Esophagus squamous epithelium (tissue), 4 donors: ENCODE data around the gene CNST.

Experiments
- CTCF ChIP-seq, 6 experiments: fragments of 450-650 bp in 4 of 6; fragments of 200-600 bp in 2 of 6; sonication (generic) in 2 of 6; IDR thresholded peaks; one replicate each; pipeline ENCODE4 v1.5.1; 2016 to 2019; ENCODE audit warnings: antibody characterized with exemption in 6 of 6, mild to moderate bottlenecking in 4 of 6, moderate library complexity in 4 of 6
- POLR2A ChIP-seq, 4 donors: fragments of 450-650 bp; IDR thresholded peaks; one replicate each; pipeline ENCODE4 v1.6.1; 2017; ENCODE audit warnings: antibody characterized with exemption in 4 of 4, mild to moderate bottlenecking in 4 of 4, moderate library complexity in 3 of 4

- no peak for TF ChIP-seq POLR2A (IDR thresholded peaks at IDR 0.05)
- no peak for TF ChIP-seq CTCF (IDR thresholded peaks at IDR 0.05)
Measured at GRCh38 chr1:246530482-246530881, 35.8 kb upstream of the CNST start.
